ENCODE results near the gene ABT1.

The ABT1 gene

GRCh38 chr6:26596579-26597388, at the start of gene ABT1:
Gene ABT1, plus strand, starts transcription at chr6:26596953. Its CDS starts 30 bp downstream, at chr6:26596983.
- TF ChIP-seq, protein P1, sequence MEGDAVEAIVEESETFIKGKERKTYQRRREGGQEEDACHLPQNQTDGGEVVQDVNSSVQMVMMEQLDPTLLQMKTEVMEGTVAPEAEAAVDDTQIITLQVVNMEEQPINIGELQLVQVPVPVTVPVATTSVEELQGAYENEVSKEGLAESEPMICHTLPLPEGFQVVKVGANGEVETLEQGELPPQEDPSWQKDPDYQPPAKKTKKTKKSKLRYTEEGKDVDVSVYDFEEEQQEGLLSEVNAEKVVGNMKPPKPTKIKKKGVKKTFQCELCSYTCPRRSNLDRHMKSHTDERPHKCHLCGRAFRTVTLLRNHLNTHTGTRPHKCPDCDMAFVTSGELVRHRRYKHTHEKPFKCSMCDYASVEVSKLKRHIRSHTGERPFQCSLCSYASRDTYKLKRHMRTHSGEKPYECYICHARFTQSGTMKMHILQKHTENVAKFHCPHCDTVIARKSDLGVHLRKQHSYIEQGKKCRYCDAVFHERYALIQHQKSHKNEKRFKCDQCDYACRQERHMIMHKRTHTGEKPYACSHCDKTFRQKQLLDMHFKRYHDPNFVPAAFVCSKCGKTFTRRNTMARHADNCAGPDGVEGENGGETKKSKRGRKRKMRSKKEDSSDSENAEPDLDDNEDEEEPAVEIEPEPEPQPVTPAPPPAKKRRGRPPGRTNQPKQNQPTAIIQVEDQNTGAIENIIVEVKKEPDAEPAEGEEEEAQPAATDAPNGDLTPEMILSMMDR (IDR thresholded peaks at IDR 0.05), result no peak

DNA sequence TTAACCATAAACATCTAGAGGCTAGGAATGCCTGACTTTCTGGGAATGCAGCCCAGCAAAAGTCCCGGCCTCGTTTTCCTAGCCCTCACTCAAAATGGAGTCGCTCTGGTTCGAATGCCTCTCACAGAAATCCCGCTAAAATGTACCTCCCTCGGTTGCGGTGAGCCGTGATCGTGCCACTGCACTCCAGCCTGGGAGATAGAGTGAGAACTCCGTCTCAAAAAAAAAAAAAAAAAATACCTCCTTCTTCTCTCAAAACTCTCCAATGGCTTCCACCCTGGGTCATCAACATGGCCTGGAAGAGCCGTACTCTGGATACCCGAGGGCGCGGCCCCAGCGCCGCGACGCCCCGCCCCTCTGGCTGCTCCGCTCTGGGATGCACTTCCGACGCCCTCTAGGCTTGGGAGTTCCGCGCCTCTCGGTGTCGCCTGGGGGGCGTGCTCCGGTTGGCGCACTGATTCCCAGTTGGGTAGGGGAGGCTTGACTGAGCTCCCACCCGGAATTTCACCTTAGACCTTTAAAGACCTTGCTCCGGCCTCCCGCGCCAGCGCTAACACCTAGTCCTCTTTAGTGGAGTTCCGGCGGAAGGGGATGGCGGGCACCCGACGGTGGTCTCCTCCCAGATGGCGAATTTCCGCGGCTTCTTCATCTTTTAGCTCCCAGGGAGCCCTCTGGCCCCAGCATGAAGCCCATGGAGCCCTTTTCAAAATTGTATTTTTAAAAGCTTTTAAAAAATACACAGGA, 46.3 kb upstream of the ABT1 start:
- TF ChIP-seq, protein P1 (IDR thresholded peaks at IDR 0.05), result no peak

DNA sequence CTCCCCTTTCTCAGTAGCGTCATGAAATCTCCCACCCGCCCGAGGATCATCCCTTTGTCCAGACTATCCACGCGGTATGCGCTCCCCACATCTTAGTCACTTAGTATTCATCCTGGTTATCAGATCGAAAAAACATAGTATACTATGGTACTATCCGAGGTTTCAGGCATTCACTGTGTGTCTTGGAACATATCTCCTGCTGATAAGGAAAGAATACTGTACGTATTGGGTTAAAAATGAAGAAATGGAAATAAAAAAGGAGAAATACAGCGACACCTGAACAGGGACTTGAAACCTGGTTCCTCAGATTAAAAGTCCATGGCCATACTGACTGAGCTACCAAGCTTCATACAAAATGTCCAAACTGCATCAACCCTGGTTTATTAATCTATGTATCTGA, 44.5 kb upstream of the ABT1 start:
- TF ChIP-seq, protein P1 (IDR thresholded peaks at IDR 0.05), result no peak

DNA sequence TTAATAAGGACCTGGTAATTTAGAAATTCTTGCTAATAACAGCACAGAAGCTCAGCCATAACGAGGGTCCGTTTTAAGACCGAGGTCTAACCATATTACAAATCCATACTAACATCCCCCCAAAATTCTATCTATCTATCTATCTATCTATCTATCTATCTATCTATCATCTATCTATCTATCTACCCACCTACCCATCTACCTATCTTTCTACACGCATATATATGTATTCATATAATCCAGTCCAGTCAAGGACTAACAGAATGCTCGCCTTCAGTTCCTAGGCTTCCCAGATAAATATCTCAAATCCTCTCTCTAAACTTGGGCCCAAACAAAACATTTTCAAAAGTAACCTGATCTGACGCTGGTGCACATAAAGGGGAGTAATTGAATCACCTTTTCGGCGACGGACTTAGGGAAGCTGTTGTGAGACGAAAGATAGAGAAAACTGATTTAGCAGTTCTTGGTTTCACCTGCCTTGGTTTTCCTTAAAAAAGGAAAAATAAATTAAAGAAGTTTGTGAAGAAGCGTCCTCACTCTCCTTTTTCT, 44.0 kb upstream of the ABT1 start:
- TF ChIP-seq, protein P1 (IDR thresholded peaks at IDR 0.05), result no peak

DNA sequence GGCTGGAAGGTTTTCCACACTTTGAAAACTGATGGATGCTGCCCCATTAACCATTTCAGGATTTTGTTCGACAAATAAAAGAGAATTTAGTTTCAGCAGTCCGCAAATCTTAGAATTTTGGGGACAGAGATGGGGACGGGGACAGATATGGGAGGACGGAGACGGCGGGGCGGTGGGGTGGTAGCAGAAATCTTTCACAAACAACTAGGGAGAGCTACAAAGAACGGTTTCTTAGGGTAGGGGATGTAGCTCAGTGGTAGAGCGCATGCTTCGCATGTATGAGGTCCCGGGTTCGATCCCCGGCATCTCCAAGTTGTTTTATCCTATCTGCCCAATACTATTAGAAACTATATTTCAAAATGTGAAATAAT, 43.5 kb upstream of the ABT1 start:
- TF ChIP-seq, protein P1 (IDR thresholded peaks at IDR 0.05), result no peak

- TF ChIP-seq, protein P1 (IDR thresholded peaks at IDR 0.05), result no peak
Measured at GRCh38 chr6:26553635-26554446, 42.9 kb upstream of the ABT1 start.

DNA sequence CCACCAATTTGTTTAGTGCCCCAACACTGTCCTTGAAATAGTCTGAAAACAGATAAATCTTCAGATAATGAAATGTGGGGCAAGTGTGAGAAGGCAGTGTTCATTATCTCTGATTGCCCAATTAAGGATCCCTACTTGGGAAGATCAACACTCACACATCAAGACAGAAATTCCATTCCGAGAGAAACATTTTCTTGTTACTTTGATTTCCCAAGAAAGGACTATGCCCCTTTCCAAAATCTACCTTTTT, 42.4 kb upstream of the ABT1 start:
- TF ChIP-seq, protein P1 (IDR thresholded peaks at IDR 0.05), result no peak
